DOHH2 (cell line): Measurements from ENCODE around the gene C1orf53.

Experiments
- H3F3A ChIP-seq: fragments of 200-600 bp; sonication (generic), shearing (Covaris generic); 2 replicates; pipeline ENCODE4 v1.6.0; 2016; ENCODE audit warnings: antibody characterized with exemption, mild to moderate bottlenecking; ENCODE audit not compliant: control insufficient read depth, insufficient read depth
- H3K27ac ChIP-seq: fragments of 200-600 bp; sonication (generic); 2 replicates; pipeline ENCODE4 v1.5.1; 2014; ENCODE audit warnings: low read depth, mild to moderate bottlenecking, low read length, moderate library complexity
- H3K27me3 ChIP-seq: fragments of 200-600 bp; sonication (generic); 2 replicates; pipeline ENCODE4 v1.6.1; 2014; ENCODE audit warnings: mild to moderate bottlenecking, low read length, mixed read lengths; ENCODE audit not compliant: control insufficient read depth
- H3K36me3 ChIP-seq: fragments of 200-600 bp; sonication (generic); 2 replicates; pipeline ENCODE4 v1.6.1; 2014; ENCODE audit warnings: mild to moderate bottlenecking, low read length, moderate library complexity, mixed read lengths; ENCODE audit not compliant: control insufficient read depth
- H3K4me1 ChIP-seq: fragments of 200-600 bp; sonication (generic); 2 replicates; pipeline ENCODE4 v1.6.1; 2014; ENCODE audit warnings: mild to moderate bottlenecking, low read length, mixed read lengths; ENCODE audit not compliant: control insufficient read depth
- H3K4me2 ChIP-seq: fragments of 200-600 bp; sonication (generic); 2 replicates; pipeline ENCODE4 v1.6.0; 2014; ENCODE audit warnings: mild to moderate bottlenecking, low read length, moderate library complexity
- H3K4me3 ChIP-seq: fragments of 200-600 bp; sonication (generic); 2 replicates; pipeline ENCODE4 v1.5.1; 2014; ENCODE audit warnings: mild to moderate bottlenecking, low read length, mixed read lengths
- H3K79me2 ChIP-seq: fragments of 200-600 bp; sonication (generic); 2 replicates; pipeline ENCODE4 v1.6.1; 2014; ENCODE audit warnings: mild to moderate bottlenecking, low read length, mixed read lengths; ENCODE audit not compliant: control insufficient read depth
- H3K9me2 ChIP-seq: fragments of 200-600 bp; sonication (generic); replicated peaks from 2 replicates; pipeline ENCODE4 v1.6.1; 2014; ENCODE audit warnings: mild to moderate bottlenecking, low read length, mixed read lengths; ENCODE audit not compliant: control insufficient read depth
- H3K9me3 ChIP-seq: fragments of 200-600 bp; sonication (generic); 2 replicates; pipeline ENCODE4 v1.6.1; 2014; ENCODE audit warnings: antibody characterized with exemption, low read length, mixed read lengths; ENCODE audit not compliant: control insufficient read depth, insufficient read depth
- H4K20me1 ChIP-seq: fragments of 200-600 bp; sonication (generic); 2 replicates; pipeline ENCODE4 v1.6.0; 2014; ENCODE audit warnings: low read depth, mild to moderate bottlenecking, antibody characterized with exemption, low read length, moderate library complexity; ENCODE audit not compliant: control insufficient read depth, insufficient read depth
- EZH2phosphoT487 ChIP-seq: fragments of 200-600 bp; sonication (generic); IDR thresholded peaks from 2 replicates; pipeline ENCODE4 v1.6.1; 2017; ENCODE audit warnings: borderline replicate concordance, mild to moderate bottlenecking, antibody characterized with exemption, low read length, moderate library complexity, mixed read lengths
- TF ChIP-seq, protein P1 (sequence below): fragments of 200-600 bp; sonication (generic); IDR thresholded peaks from one replicate; pipeline ENCODE4 v1.5.1; 2014; ENCODE audit warnings: antibody characterized with exemption, mild to moderate bottlenecking, low read depth, low read length; ENCODE audit not compliant: poor library complexity, severe bottlenecking

The C1orf53 gene

DNA sequence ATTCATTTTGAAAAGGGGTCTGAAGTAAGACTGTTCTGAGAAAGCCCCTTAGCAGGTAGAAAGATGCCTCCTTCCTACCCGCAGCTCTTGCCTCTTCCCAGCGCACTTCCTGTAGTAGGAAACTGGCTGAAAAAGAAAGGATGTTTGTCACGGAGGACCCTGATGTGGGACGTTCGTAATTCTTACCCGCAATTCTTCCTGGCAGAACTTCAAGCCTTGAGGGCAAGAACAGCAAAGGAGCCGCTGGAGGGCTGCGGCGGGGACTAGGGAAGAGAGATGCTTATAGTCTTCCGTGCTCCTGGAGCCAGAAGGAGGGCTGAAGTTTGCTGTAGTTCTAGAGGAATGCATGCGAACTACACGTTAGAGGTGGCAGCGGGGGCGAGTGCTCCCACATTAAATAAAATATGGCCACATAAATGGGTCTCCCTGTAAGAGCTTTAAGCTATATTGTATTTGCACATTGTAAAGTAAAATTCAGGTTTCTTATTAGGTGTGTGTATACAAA lies 6.3 kb downstream of the C1orf53 start:
- no peaks in the 10 kb centered on the region for H3K9me3 ChIP-seq
- no peak overlapping the region for H3K27ac ChIP-seq
- peaks cover 54% of the 10 kb centered on the region for H3K27me3 ChIP-seq
- H3F3A ChIP-seq, result 0 out of 2 replicates have a peak, but pooled peaks cover 4% of the 10 kb centered on the region
- H3K4me3 ChIP-seq, result peak overlapping the region; percentile 12; the same call in 1 of the 2 replicates
- no peaks in the 10 kb centered on the region for H3K79me2 ChIP-seq
- TF ChIP-seq EZH2phosphoT487, result no peak
- TF ChIP-seq, protein P1, sequence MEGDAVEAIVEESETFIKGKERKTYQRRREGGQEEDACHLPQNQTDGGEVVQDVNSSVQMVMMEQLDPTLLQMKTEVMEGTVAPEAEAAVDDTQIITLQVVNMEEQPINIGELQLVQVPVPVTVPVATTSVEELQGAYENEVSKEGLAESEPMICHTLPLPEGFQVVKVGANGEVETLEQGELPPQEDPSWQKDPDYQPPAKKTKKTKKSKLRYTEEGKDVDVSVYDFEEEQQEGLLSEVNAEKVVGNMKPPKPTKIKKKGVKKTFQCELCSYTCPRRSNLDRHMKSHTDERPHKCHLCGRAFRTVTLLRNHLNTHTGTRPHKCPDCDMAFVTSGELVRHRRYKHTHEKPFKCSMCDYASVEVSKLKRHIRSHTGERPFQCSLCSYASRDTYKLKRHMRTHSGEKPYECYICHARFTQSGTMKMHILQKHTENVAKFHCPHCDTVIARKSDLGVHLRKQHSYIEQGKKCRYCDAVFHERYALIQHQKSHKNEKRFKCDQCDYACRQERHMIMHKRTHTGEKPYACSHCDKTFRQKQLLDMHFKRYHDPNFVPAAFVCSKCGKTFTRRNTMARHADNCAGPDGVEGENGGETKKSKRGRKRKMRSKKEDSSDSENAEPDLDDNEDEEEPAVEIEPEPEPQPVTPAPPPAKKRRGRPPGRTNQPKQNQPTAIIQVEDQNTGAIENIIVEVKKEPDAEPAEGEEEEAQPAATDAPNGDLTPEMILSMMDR, result no peak
- H3K4me2 ChIP-seq, result peak overlapping the region; percentile 35
- H3K36me3 ChIP-seq, result no peaks in the 10 kb centered on the region
- H3K4me1 ChIP-seq, result peaks cover 19% of the 10 kb centered on the region
- H4K20me1 ChIP-seq, result no peaks in the 10 kb centered on the region
- no peaks in the 10 kb centered on the region for H3K9me2 ChIP-seq

GRCh38 chr1:197909384-197909783 lies 7.0 kb downstream of the C1orf53 start:
- Histone ChIP-seq H3K79me2 (no peaks in the 10 kb centered on the region), H3K27me3 (peaks cover 59% of the 10 kb centered on the region), H3K4me2 (peak overlapping the region; percentile 35; the same call in 1 of the 2 replicates), H3K36me3 (no peaks in the 10 kb centered on the region), H3K9me3 (no peaks in the 10 kb centered on the region), H3K27ac (no peak overlapping the region), H3K9me2 (no peaks in the 10 kb centered on the region), H3K4me1 (peaks cover 13% of the 10 kb centered on the region), H3F3A (0 out of 2 replicates have a peak, but pooled peaks cover 4% of the 10 kb centered on the region), H4K20me1 (no peaks in the 10 kb centered on the region), H3K4me3 (no peak overlapping the region)
- TF ChIP-seq EZH2phosphoT487, result no peak
- TF ChIP-seq, protein P1, result no peak

DNA sequence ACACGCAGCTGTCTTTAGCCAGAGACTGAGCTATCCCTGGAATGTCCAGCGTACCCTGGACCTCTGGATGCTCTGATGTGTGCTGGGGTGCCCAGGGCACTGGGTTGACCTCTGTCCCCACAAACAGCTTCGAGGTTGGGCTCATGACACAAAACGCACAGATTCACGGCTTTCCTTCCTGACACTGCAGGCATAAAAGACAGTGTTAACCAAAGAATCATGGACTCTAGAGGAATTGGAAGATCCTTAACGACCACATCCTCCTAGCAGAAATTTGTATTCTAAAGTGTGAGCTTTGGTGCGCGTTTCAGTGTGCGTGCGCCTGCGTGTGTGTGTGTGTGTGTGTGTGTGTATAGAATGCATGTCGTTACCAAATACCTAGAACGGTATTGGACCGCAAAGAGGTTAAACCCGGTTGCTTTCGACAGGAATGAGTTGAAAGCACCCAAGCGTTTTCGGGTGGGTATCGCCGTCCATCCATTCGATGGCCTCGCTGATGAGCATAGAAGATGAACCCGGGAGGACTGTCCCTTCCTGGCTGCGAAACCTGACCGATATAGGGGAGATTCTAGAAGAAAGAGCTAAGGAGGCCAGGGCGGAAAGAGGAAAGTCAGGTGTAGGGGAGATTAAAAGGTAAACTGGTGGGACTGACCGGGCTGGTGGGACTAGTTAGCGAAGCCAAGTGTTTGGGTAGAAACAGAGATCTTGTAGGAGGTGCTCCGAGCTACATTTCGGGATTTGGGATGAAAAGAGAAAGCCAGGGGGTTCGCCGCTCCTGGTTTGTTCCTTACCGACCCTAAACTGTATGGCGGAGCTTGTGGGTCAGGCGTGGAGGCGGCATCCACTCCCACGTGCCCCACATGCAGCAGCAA lies 7.9 kb downstream of the C1orf53 start:
- no peaks in the 10 kb centered on the region for H3K9me3 ChIP-seq
- H3K27me3 ChIP-seq, result peaks cover 69% of the 10 kb centered on the region
- no peaks in the 10 kb centered on the region for H4K20me1 ChIP-seq
- H3K4me3 ChIP-seq, result no peak overlapping the region
- peaks cover 12% of the 10 kb centered on the region for H3K4me1 ChIP-seq
- H3K36me3 ChIP-seq, result no peaks in the 10 kb centered on the region
- H3F3A ChIP-seq, result 0 out of 2 replicates have a peak, but pooled peaks cover 3% of the 10 kb centered on the region
- no peaks in the 10 kb centered on the region for H3K79me2 ChIP-seq
- H3K27ac ChIP-seq, result no peak overlapping the region
- H3K4me2 ChIP-seq, result 0 out of 2 replicates have a peak overlapping the region, but pooled peaks have one; percentile 7
- H3K9me2 ChIP-seq, result no peaks in the 10 kb centered on the region
- TF ChIP-seq, protein P1, result no peak
- no peak for TF ChIP-seq EZH2phosphoT487
